Esophagus muscularis mucosa (tissue), 4 donors: ENCODE data around the gene DHTKD1. TPM values are rescaled to one million over a fixed set of nuclear protein-coding genes. Genes with fewer than 3 reads are reported as not detected.
"Not testable (repeated sequence)": the region's sequence is repeated elsewhere in the genome, so short reads cannot be mapped to it uniquely, and the experiment has no call there.

Source experiments
- DNase-seq: peaks from one replicate; pipeline ENCODE4 v3.0.0-alpha.2; 2017; ENCODE audit errors: extremely low spot score
- H3K27ac ChIP-seq, 4 donors: fragments of 200-600 bp; sonication (generic); replicated peaks in 1 of 4; 1 replicate in 3 of 4; 2 replicates in 1 of 4; pipeline ENCODE4 v1.5.1; 2016 to 2019; ENCODE audit warnings: mild to moderate bottlenecking in 1 of 4
- H3K27me3 ChIP-seq, 4 donors: fragments of 200-600 bp; sonication (generic); one replicate each; pipeline versions ENCODE4 v1.5.1 to v1.6.0; 2016 to 2019
- H3K36me3 ChIP-seq, 4 donors: fragments of 200-600 bp; sonication (generic); one replicate each; pipeline ENCODE4 v1.5.1; 2016 to 2019
- H3K4me1 ChIP-seq, 4 donors: fragments of 200-600 bp; sonication (generic); one replicate each; pipeline ENCODE4 v1.5.1; 2016 to 2019
- H3K4me3 ChIP-seq, 4 donors: fragments of 200-600 bp; sonication (generic); 1 replicate in 2 of 4; 2 replicates in 2 of 4; pipeline ENCODE4 v1.5.1; 2016 to 2019; ENCODE audit warnings: mild to moderate bottlenecking in 4 of 4, moderate library complexity in 1 of 4
- H3K9me3 ChIP-seq, 4 donors: fragments of 200-600 bp; sonication (generic); 1 replicate in 3 of 4; 2 replicates in 1 of 4; pipeline ENCODE4 v1.5.1; 2016 to 2019
- CTCF ChIP-seq, 3 experiments: fragments of 200-600 bp in 2 of 3; fragments of 450-650 bp in 1 of 3; sonication (generic) in 2 of 3; IDR thresholded peaks; one replicate each; pipeline ENCODE4 v1.5.1; 2017 to 2019; ENCODE audit warnings: antibody characterized with exemption in 3 of 3, mild to moderate bottlenecking in 2 of 3, moderate library complexity in 1 of 3
- EP300 ChIP-seq: sonication (generic); formaldehyde crosslinking; IDR thresholded peaks from one replicate; pipeline ENCODE4 v1.6.1; 2017; ENCODE audit warnings: antibody characterized with exemption
- POLR2A ChIP-seq: fragments of 450-650 bp; IDR thresholded peaks from one replicate; pipeline ENCODE4 v1.6.1; 2017; ENCODE audit warnings: antibody characterized with exemption, moderate library complexity, mild to moderate bottlenecking, low read depth
- POLR2AphosphoS5 ChIP-seq, 2 donors: sonication (generic); formaldehyde crosslinking; IDR thresholded peaks; one replicate each; pipeline ENCODE4 v1.6.1; 2017; ENCODE audit warnings: antibody characterized with exemption in 2 of 2
- WGBS: methylation state at CpG from one replicate; pipeline ENCODE4 v1.1.5; 2018; 5-methylcytosine and 5-hydroxymethylcytosine counted together
- intact Hi-C: fragments of 100-400 bp; cut with DNase I; formaldehyde crosslinking; loops from one replicate; pipeline ENCODE4 v1.15.1; 2023
- small RNA-seq, 3 donors: library from RNA; depleted of rRNA; stranded (forward); fragments of <200 nt; gene quantifications; one replicate each; pipeline ENCODE3, GENCODE V24; 2016
- total RNA-seq, 4 donors: library from RNA; depleted of rRNA; stranded (reverse); fragments of >200 nt; gene quantifications; one replicate each; pipeline versions ENCODE4 v1.1.0 to v1.2.1, GENCODE V29; 2016

The DHTKD1 gene
- total RNA-seq, 4 donors from 2014 or later, result 19.2 to 44.4 (median 24.2) TPM

GRCh38 chr10:12164085-12164484, 95.3 kb downstream of the DHTKD1 start:
- TF ChIP-seq POLR2AphosphoS5 (IDR thresholded peaks at IDR 0.05), result no peak
- no peak for TF ChIP-seq EP300
- no peak for TF ChIP-seq CTCF (IDR thresholded peaks at IDR 0.05)
- TF ChIP-seq POLR2A, result no peak
- Histone ChIP-seq H3K27ac (no peak overlapping the region), H3K4me1 (no peaks in the 10 kb centered on the region), H3K9me3 (no peaks in the 10 kb centered on the region), H3K27me3 (no peaks in the 10 kb centered on the region), H3K36me3 (peaks cover 16 to 88% (median 86%) of the 10 kb centered on the region in 4 donors), H3K4me3 (no peak overlapping the region)
- intact Hi-C loops, result no loop called here
- 85% methylated on average over 10 of the region's 12 CpGs for WGBS
- DNase-seq, result no peak

GRCh38 chr10:12165036-12165435, 96.3 kb downstream of the DHTKD1 start:
- Histone ChIP-seq H3K36me3 (peaks cover 25 to 93% (median 87%) of the 10 kb centered on the region in 4 donors), H3K4me1 (no peaks in the 10 kb centered on the region), H3K27me3 (no peaks in the 10 kb centered on the region), H3K4me3 (no peak overlapping the region), H3K27ac (no peak overlapping the region), H3K9me3 (no peaks in the 10 kb centered on the region)
- intact Hi-C loops, result no loop called here
- WGBS, result 90% methylated on average over 3 of the region's 3 CpGs
- no peak for TF ChIP-seq EP300
- TF ChIP-seq CTCF (IDR thresholded peaks at IDR 0.05), result no peak
- no peak for TF ChIP-seq POLR2A
- DNase-seq, result no peak

DNA sequence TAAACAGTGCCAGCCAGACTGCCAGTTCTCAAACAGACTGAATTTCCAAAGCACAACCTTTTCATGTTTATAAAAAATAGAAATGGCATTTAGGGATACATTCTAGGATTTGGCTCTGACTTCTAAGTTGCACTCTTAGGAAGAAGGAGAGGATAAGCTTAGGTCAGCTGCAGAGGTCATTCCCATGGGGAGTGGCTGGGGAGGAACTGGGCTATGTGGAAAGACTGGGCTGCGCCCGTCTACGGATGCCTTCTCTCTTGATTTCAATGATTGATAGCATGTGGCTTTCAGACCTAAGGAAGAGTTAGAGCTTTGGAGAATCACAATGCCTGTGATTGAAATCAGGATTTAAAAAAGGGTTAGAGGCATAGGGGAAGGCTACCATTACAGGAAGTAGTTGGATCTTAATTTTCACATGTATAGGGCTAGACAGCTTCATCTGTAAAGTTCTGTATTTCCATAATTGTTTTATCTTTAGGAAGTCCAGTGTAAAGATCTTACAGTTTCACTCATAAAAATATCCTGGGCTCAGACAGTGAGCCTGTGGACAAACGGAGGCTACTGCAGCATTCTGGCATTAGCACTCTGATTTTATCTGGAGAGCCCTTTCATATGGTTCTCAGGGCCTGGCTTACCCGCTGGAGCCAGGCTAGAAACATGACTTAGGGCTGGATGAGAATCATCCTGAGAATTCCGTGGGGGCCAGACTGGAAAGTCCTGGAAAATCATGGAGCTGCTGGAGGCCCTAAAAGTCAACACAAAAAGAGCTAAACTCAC, 97.4 kb downstream of the DHTKD1 start:
- TF ChIP-seq POLR2AphosphoS5 (IDR thresholded peaks at IDR 0.05), result no peak
- no peak for TF ChIP-seq POLR2A
- TF ChIP-seq CTCF (IDR thresholded peaks at IDR 0.05), result no peak
- TF ChIP-seq EP300, result no peak
- H3K36me3 ChIP-seq, result peaks cover 33 to 97% (median 91%) of the 10 kb centered on the region in 4 donors
- no peak for DNase-seq
- H3K27ac ChIP-seq, result no peak overlapping the region
- WGBS, result 80% methylated on average over 6 of the region's 6 CpGs
- no peaks in the 10 kb centered on the region for H3K27me3 ChIP-seq
- intact Hi-C loops, result no loop called here
- no peaks in the 10 kb centered on the region for H3K9me3 ChIP-seq
- no peak overlapping the region for H3K4me3 ChIP-seq
- no peaks in the 10 kb centered on the region for H3K4me1 ChIP-seq

DNA sequence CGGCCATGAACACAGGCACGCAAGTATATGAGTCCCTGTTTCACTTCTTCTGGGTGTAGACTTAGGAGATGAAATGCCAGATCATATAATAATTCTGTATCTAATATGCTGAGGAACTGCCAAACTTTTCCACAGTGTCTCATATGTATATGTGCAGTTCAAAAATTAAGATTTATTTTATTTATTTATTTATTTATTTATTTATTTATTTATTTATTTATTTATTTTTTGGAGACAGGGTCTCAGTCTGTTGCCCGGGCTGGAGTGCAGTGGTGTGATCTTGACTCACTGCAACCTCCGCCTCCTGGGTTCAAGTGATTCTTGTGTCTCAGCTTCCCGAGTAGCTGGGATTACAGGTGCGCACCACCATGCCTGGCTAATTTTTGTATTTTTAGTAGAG, 102.8 kb downstream of the DHTKD1 start:
- DNase-seq, H3K27ac ChIP-seq, H3K27me3 ChIP-seq, H3K4me3 ChIP-seq, H3K9me3 ChIP-seq, intact Hi-C loops, H3K4me1 ChIP-seq: not testable (repeated sequence)
- WGBS, result 94% methylated on average over 6 of the region's 6 CpGs
- peaks cover 59 to 100% (median 99%) of the 10 kb centered on the region in 4 donors for H3K36me3 ChIP-seq

Small RNAs within 50 kb of the gene (small RNA-seq; reads per million reads assigned to genes)
- 0 reads per million in 3 donors for gene MIR548AK
- gene RNU6-88P, result 0 reads per million in 3 donors

Other genes with a start within 250 kb of the DHTKD1 start
- 1 to 10 TPM; 2.5 to 5.9 (median 3.7) TPM for gene PROSER2, start 245.6 kb upstream of the DHTKD1 start, total RNA-seq
- 10 to 100 TPM; 26.0 to 38.6 (median 28.0) TPM for gene UPF2, start 26.1 kb upstream of the DHTKD1 start, total RNA-seq
- gene SEC61A2, start 60.7 kb downstream of the DHTKD1 start, total RNA-seq, result 1 to 10 TPM; 4.1 to 8.5 (median 7.4) TPM
- gene NUDT5, start 126.9 kb downstream of the DHTKD1 start, total RNA-seq, result 10 to 100 TPM; 19.9 to 23.7 (median 21.4) TPM
- gene CDC123, start 127.2 kb downstream of the DHTKD1 start, total RNA-seq, result 10 to 100 TPM; 46.9 to 50.2 (median 48.5) TPM